ENCODE data around the gene FXYD6. TPM values are rescaled to one million over a fixed set of nuclear protein-coding genes. Genes with fewer than 3 reads are reported as not detected.

FXYD6 gene
- total RNA-seq, 3 donors from 2014 or later = 10.2 to 246 (median 15.9) TPM

DNA sequence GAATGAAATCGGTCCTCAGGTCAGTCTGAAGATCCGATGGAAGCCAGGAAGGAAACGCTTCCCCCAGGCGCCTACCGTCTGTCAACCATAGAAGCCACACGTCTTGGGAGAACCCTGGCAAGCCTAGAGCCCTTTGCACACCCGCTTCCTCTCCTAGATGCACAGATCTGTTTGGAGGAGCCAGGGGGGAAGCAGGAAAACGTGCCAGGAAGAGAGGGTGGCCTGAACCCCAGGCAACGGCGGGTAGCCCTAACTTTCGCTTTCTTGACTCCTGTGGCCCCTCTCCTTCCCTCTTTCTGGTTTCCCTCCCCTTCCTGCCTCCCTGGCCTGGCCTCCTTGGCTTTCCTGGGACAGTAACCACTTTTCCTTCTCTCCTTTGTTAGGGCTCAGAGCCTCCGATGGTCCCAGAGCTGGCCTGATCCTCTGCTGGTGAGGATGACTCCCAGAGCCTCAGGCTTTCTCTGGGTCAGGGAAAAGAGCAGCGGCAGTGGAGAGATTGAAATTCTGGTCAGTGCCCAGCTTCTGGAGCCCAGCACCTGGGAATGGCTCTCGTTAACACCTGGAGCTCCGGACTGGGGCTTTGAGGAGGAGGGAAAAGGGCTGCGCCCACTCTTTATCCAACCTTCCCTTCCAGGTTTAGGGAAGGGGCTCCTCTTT lies 2.1 kb downstream of the FXYD6 start:
- no peak for DNase-seq
- Histone ChIP-seq H3K36me3 (ENCODE audit: low read depth) (no peaks in the 10 kb centered on the region), H3K9me3 (no peaks in the 10 kb centered on the region), H3K4me3 (no peak overlapping the region), H3K4me1 (ENCODE audit: low read depth) (peaks cover 6% of the 10 kb centered on the region)
- TF ChIP-seq, protein P1, sequence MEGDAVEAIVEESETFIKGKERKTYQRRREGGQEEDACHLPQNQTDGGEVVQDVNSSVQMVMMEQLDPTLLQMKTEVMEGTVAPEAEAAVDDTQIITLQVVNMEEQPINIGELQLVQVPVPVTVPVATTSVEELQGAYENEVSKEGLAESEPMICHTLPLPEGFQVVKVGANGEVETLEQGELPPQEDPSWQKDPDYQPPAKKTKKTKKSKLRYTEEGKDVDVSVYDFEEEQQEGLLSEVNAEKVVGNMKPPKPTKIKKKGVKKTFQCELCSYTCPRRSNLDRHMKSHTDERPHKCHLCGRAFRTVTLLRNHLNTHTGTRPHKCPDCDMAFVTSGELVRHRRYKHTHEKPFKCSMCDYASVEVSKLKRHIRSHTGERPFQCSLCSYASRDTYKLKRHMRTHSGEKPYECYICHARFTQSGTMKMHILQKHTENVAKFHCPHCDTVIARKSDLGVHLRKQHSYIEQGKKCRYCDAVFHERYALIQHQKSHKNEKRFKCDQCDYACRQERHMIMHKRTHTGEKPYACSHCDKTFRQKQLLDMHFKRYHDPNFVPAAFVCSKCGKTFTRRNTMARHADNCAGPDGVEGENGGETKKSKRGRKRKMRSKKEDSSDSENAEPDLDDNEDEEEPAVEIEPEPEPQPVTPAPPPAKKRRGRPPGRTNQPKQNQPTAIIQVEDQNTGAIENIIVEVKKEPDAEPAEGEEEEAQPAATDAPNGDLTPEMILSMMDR (IDR thresholded peaks at IDR 0.05) = no peak
- intact Hi-C loops (cut with DNase I, micrococcal nuclease) = no loop called here
- no peak for ATAC-seq

DNA sequence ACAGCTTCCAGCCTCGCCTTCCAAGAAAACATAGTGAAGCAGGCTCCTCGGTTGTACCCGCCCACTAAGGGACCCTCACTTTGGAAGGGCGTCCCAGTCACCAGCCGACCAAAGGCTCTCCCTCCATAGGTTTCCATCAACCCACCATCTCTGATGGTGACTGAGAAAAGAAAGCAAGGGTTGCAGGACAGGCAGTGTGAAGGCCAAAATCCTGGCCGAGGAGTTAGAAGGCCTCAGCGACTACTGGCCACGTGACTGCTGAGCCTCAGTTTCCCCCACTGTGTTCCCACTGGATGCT lies 2.7 kb downstream of the FXYD6 start:
- Histone ChIP-seq H3K4me1 (ENCODE audit: low read depth) (peaks cover 6% of the 10 kb centered on the region), H3K36me3 (ENCODE audit: low read depth) (no peaks in the 10 kb centered on the region), H3K9me3 (no peaks in the 10 kb centered on the region), H3K4me3 (no peak overlapping the region)
- intact Hi-C loops (cut with DNase I, micrococcal nuclease) = no loop called here
- TF ChIP-seq, protein P1 (IDR thresholded peaks at IDR 0.05) = no peak
- DNase-seq = no peak
- no peak for ATAC-seq

DNA sequence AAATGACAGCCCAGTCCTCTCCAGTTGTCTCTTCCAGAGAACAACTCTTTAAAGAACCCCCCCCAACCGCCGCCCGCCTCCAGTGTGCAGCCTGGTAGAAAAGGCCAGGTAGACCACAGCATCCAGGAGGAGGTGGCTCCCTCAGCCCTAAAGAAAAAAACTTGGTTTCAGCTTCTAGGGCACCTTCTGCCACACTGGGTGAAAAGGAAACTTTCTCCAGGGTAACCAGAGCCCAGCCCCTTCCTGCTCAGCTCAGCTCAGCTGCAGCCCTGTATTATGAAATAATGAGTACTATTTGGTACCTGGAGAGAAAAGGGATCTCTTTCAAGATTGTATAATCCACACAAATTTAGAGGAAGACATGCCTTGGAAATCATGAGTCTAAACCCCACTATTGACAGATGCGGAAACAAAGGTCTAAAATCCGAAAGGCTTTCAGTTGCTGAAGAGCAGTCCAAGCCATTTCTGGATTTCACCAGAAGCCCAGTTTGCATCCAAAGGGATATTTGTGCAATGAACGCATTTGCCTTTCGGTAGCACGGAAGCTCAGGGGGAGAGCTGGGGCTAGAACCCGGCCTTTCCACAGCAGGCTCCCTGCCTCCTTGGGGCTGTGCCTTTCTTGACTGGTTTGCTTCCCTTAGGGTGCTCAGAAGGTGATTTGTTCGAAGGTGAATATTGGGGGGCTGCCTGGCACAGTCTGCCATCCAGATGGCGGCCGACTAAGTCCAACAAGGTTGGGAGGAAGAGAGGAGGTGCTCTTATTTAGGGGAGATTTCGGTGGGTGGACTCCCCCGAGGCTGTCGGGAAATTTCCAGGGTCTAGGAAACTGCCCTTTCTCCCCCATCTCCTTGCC lies 3.3 kb downstream of the FXYD6 start:
- TF ChIP-seq, protein P1 (IDR thresholded peaks at IDR 0.05) = no peak
- intact Hi-C loops (cut with DNase I, micrococcal nuclease) = no loop called here
- DNase-seq (no peak), ATAC-seq (no peak)
- Histone ChIP-seq H3K36me3 (ENCODE audit: low read depth) (no peaks in the 10 kb centered on the region), H3K4me3 (no peak overlapping the region), H3K4me1 (ENCODE audit: low read depth) (peaks cover 6% of the 10 kb centered on the region), H3K9me3 (no peaks in the 10 kb centered on the region)

DNA sequence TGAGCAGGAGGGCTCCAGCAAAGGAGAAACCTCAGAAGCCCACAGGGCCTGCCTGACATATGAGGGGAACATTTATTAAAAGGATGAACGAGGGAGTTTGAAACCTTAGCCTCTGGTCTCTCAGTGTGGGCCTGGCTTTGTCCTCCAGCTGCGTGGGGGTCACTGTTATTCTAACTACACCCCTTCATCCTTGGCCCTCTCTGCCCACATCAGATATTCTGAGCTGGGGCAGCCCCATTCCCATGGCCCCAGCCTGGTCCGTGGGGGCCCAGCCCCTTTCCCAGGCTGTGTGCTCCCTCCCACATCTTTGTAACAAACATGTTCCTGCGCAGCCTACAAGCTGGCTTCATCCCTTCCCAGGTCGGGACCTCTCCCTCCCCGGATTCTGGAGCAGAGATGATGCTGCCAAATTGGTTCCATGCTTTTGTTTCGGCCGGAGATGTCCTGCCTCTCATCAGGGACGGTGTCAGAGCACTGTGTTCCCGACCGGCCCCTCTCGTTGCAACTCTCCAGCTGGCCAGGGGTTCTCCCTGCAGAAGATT lies 4.0 kb downstream of the FXYD6 start:
- DNase-seq (no peak), ATAC-seq (no peak)
- peaks cover 6% of the 10 kb centered on the region for H3K4me1 ChIP-seq (ENCODE audit: low read depth)
- H3K9me3 ChIP-seq = no peaks in the 10 kb centered on the region
- H3K4me3 ChIP-seq = no peak overlapping the region
- TF ChIP-seq, protein P1 (IDR thresholded peaks at IDR 0.05) = no peak
- intact Hi-C loops (cut with DNase I, micrococcal nuclease) = no loop called here
- no peaks in the 10 kb centered on the region for H3K36me3 ChIP-seq (ENCODE audit: low read depth)

DNA sequence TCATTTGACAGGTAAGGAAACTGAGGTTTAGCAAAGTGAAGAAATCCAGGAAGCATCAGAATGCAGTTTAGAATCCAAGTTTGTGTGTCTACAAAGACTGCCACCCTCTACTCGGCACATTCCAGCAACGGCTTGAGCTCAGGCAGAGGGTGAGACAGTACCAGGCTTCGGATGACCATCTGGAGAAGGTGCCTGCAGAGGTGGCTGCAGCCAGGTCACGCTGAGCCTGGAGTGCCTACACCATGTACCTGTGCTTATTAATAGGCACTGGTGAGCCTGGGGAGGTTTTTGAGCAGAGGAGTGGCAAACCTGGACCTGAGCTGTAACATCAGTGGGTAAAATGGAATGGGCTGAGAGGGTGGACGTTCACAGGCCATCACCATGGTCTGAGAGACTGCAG lies 4.7 kb downstream of the FXYD6 start:
- Histone ChIP-seq H3K4me3 (no peak overlapping the region), H3K36me3 (ENCODE audit: low read depth) (no peaks in the 10 kb centered on the region), H3K9me3 (no peaks in the 10 kb centered on the region), H3K4me1 (ENCODE audit: low read depth) (peaks cover 6% of the 10 kb centered on the region)
- DNase-seq (no peak), ATAC-seq (no peak)
- intact Hi-C loops (cut with DNase I, micrococcal nuclease) = no loop called here
- TF ChIP-seq, protein P1 (IDR thresholded peaks at IDR 0.05) = no peak

All from mucosa of descending colon (tissue), 3 donors.